Sigmoid colon (tissue), 4 donors: Measurements from ENCODE around the gene GPR42.

ENCODE experiments used
- CTCF ChIP-seq, 4 experiments: fragments of 450-650 bp in 3 of 4; fragments of 200-600 bp in 1 of 4; IDR thresholded peaks; one replicate each; pipeline ENCODE4 v1.5.1; 2016 to 2019; ENCODE audit warnings: antibody characterized with exemption in 4 of 4, mild to moderate bottlenecking in 3 of 4, moderate library complexity in 2 of 4
- POLR2A ChIP-seq, 2 donors: fragments of 450-650 bp; IDR thresholded peaks; one replicate each; pipeline ENCODE4 v1.6.1; 2016; ENCODE audit warnings: antibody characterized with exemption in 2 of 2, mild to moderate bottlenecking in 2 of 2, moderate library complexity in 2 of 2
- POLR2AphosphoS5 ChIP-seq, 4 donors: sonication (generic); formaldehyde crosslinking; IDR thresholded peaks; one replicate each; pipeline ENCODE4 v1.6.1; 2017; ENCODE audit warnings: antibody characterized with exemption in 4 of 4

GRCh38 chr19:35419046-35419445, 48.2 kb downstream of the GPR42 start:
- TF ChIP-seq CTCF (IDR thresholded peaks at IDR 0.05) (no peak), POLR2A (IDR thresholded peaks at IDR 0.05) (no peak), POLR2AphosphoS5 (IDR thresholded peaks at IDR 0.05) (no peak)
